ENCODE measurements around the gene TXNL4A.
A peak's percentile ranks its signal among the peaks of the same experiment; 100 is the strongest.
"Not testable (repeated sequence)": the region's sequence is repeated elsewhere in the genome, so short reads cannot be mapped to it uniquely, and the experiment has no call there.

TXNL4A gene

GRCh38 chr18:79963658-79964329 is 24.6 kb downstream of the TXNL4A start:
- DNase-seq (ENCODE audit: low read depth), result no peak

- DNase-seq (ENCODE audit: low read depth), result no peak
Measured at GRCh38 chr18:79962835-79963657, 25.3 kb downstream of the TXNL4A start.

- no peak for DNase-seq (ENCODE audit: low read depth)
Measured at GRCh38 chr18:79962311-79962710, 26.1 kb downstream of the TXNL4A start.

GRCh38 chr18:79961527-79962291 is 26.7 kb downstream of the TXNL4A start:
- DNase-seq (ENCODE audit: low read depth), result no peak

- DNase-seq (ENCODE audit: low read depth), result no peak
Measured at GRCh38 chr18:79960921-79961526, 27.3 kb downstream of the TXNL4A start.

GRCh38 chr18:79960161-79960801 is 28.1 kb downstream of the TXNL4A start:
- not testable (repeated sequence) for DNase-seq (ENCODE audit: low read depth)

GRCh38 chr18:79958981-79959380 is 29.4 kb downstream of the TXNL4A start:
- DNase-seq (ENCODE audit: low read depth), result no peak

- DNase-seq (ENCODE audit: low read depth), result no peak
Measured at GRCh38 chr18:79956276-79956675, 32.1 kb downstream of the TXNL4A start.

- no peak for DNase-seq (ENCODE audit: low read depth)
Measured at GRCh38 chr18:79955302-79956075, 32.9 kb downstream of the TXNL4A start.

- no peak for DNase-seq (ENCODE audit: low read depth)
Measured at GRCh38 chr18:79954791-79955190, 33.6 kb downstream of the TXNL4A start.

GRCh38 chr18:79953971-79954651 is 34.3 kb downstream of the TXNL4A start:
- DNase-seq (ENCODE audit: low read depth), result no peak

GRCh38 chr18:79952996-79953559 is 35.3 kb downstream of the TXNL4A start:
- no peak for DNase-seq (ENCODE audit: low read depth)

- DNase-seq (ENCODE audit: low read depth), result no peak
Measured at GRCh38 chr18:79952456-79952995, 35.8 kb downstream of the TXNL4A start.

GRCh38 chr18:79951545-79952455 is 36.6 kb downstream of the TXNL4A start, which contains the start of gene SLC66A2:
Gene SLC66A2, minus strand, starts transcription at chr18:79951653. Its CDS starts 727 bp downstream, at chr18:79950926.
- DNase-seq (ENCODE audit: low read depth), result peak; percentile 92

- no peak for DNase-seq (ENCODE audit: low read depth)
Measured at GRCh38 chr18:79950515-79951341, 37.6 kb downstream of the TXNL4A start.

- DNase-seq (ENCODE audit: low read depth), result no peak
Measured at GRCh38 chr18:79949697-79950487, 38.5 kb downstream of the TXNL4A start.

Measured in activated T-helper 1 cell treated with Interleukin-2 at 50 U/mL for 16 hours (primary cell).